Prostate gland (tissue), 2 donors: ENCODE data around the gene PNMA5. TPM values are rescaled to one million over a fixed set of nuclear protein-coding genes. Genes with fewer than 3 reads are reported as not detected.
A peak's percentile ranks its signal among the peaks of the same experiment; 100 is the strongest.

Source experiments
- DNase-seq: peaks from one replicate; pipeline ENCODE4 v3.0.0-alpha.2; 2019; ENCODE audit warnings: low spot score
- H3K27ac ChIP-seq, 2 donors: fragments of 200-600 bp; sonication (generic); 2 replicates each; pipeline ENCODE4 v1.5.1; 2017 to 2019
- H3K27me3 ChIP-seq: fragments of 200-600 bp; sonication (generic); replicated peaks from 2 replicates; pipeline ENCODE4 v1.5.1; 2019; ENCODE audit not compliant: insufficient read depth
- H3K36me3 ChIP-seq, 2 donors: fragments of 200-600 bp; sonication (generic); 1 replicate in 1 of 2; 2 replicates in 1 of 2; pipeline versions ENCODE4 v1.5.1 to v1.8.1; 2017 to 2019
- H3K4me1 ChIP-seq: fragments of 200-600 bp; sonication (generic); replicated peaks from 2 replicates; pipeline ENCODE4 v1.5.1; 2019
- H3K4me3 ChIP-seq, 2 donors: fragments of 200-600 bp; sonication (generic); 2 replicates each; pipeline ENCODE4 v1.5.1; 2017 to 2019
- H3K9me3 ChIP-seq: fragments of 200-600 bp; sonication (generic); 2 replicates; pipeline ENCODE4 v1.5.1; 2017
- CTCF ChIP-seq, 4 experiments: fragments of 200-600 bp in 2 of 4; fragments of 450-650 bp in 2 of 4; sonication (generic) in 2 of 4; IDR thresholded peaks; 1 replicate in 3 of 4; 2 replicates in 1 of 4; pipeline ENCODE4 v1.5.1; 2016 to 2019; ENCODE audit warnings: antibody characterized with exemption in 4 of 4, mild to moderate bottlenecking in 2 of 4, moderate library complexity in 2 of 4
- POLR2A ChIP-seq: fragments of 450-650 bp; IDR thresholded peaks from one replicate; pipeline ENCODE4 v1.6.1; 2016; ENCODE audit warnings: antibody characterized with exemption, mild to moderate bottlenecking
- POLR2AphosphoS5 ChIP-seq: sonication (generic); formaldehyde crosslinking; IDR thresholded peaks from one replicate; pipeline ENCODE4 v1.6.1; 2017; ENCODE audit warnings: antibody characterized with exemption
- WGBS: methylation state at CpG from one replicate; pipeline ENCODE4 v1.1.5; 2018; 5-methylcytosine and 5-hydroxymethylcytosine counted together
- intact Hi-C: fragments of 100-400 bp; cut with DNase I; formaldehyde crosslinking; loops from one replicate; pipeline ENCODE4 v1.14.2; 2022
- total RNA-seq, 2 donors: library from RNA; depleted of rRNA; stranded (reverse); fragments of >200 nt; gene quantifications; one replicate each; pipeline ENCODE4 v1.1.0, GENCODE V29; 2016

PNMA5 gene
- total RNA-seq, 2 donors from 2014 or later: 6.5 TPM; not detected in 1

GRCh38 chrX:152943826-152944225 lies 50.1 kb downstream of the PNMA5 start:
- no peak overlapping the region for H3K4me3 ChIP-seq
- no peaks in the 10 kb centered on the region for H3K36me3 ChIP-seq
- no peak for TF ChIP-seq CTCF (IDR thresholded peaks at IDR 0.05)
- no peak for TF ChIP-seq POLR2AphosphoS5
- no peak for TF ChIP-seq POLR2A
- H3K9me3 ChIP-seq: no peaks in the 10 kb centered on the region
- H3K4me1 ChIP-seq: no peaks in the 10 kb centered on the region
- WGBS: 83% methylated on average over 1 of the region's 1 CpG
- no peak for DNase-seq
- intact Hi-C loops: no loop called here
- no peaks in the 10 kb centered on the region for H3K27me3 ChIP-seq
- no peak overlapping the region for H3K27ac ChIP-seq

DNA sequence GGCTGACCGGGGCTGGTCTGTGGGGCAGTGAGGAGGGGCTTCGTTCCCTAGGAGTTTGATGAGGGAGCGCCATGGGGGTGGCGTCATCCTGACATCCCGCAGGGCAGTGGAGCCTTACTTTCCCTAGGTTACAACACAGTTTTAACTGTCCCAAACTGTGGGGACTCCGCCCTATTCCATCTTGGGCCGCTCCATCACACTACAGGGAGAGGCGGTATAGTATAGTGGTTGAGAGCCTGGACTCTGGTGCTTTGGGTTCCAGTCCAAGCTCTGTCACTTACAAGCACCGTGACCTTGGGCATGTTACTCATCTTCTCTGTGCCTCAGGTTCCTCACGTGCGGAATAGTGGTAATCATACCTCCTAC lies 51.9 kb downstream of the PNMA5 start:
- no peaks in the 10 kb centered on the region for H3K4me1 ChIP-seq
- peak overlapping the region; percentile 71 to 76 for H3K27ac ChIP-seq
- no peaks in the 10 kb centered on the region for H3K9me3 ChIP-seq
- intact Hi-C loops: no loop called here
- DNase-seq: no peak
- TF ChIP-seq CTCF (IDR thresholded peaks at IDR 0.05): no peak
- no peak for TF ChIP-seq POLR2A
- TF ChIP-seq POLR2AphosphoS5: no peak
- WGBS: 17% methylated on average over 6 of the region's 11 CpGs
- no peaks in the 10 kb centered on the region for H3K27me3 ChIP-seq
- H3K36me3 ChIP-seq: no peaks in the 10 kb centered on the region
- H3K4me3 ChIP-seq: peak overlapping the region; percentile 40 to 44

DNA sequence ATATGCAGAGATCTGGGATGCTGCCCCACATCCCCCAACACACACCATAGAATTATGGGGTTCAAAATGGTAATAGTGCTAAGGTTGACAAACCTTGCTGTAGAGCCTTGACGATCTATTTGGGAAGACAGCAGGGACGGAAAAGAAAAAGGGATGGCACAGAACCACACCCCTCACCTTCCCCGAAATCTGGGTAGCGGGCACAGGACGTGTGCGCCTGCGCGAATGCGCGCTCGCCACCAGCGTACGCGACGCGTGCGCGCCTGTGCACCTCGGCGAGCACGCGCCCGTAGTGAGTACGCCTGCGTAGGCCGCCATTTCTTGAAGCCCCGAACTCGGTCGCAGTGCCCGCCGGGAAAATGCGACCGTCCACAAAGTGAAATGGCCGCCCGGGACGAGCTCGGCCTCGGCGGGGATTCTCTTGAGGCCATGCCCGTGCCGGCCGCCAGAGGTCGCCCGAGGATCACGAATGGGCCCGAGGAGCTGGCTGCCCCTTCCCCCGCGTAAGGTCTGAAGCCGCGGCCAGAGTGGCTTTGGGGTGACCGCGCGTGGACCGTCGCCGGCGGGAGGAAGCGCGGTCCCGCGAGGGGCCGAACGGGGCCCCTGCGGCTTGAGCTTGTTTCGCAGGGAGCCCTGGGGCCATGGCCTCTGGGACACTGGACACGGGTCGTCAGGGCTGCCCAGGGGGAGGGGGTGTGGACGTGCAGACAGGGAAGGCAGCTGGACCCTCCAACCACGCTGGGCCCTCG lies 52.4 kb downstream of the PNMA5 start:
- no peaks in the 10 kb centered on the region for H3K36me3 ChIP-seq
- TF ChIP-seq POLR2A (peak; percentile 37), CTCF (IDR thresholded peaks at IDR 0.05) (peak; percentile 39 to 96 (median 89)), POLR2AphosphoS5 (peak; percentile 92)
- intact Hi-C loops: no loop called here
- H3K27ac ChIP-seq: peak overlapping the region; percentile 71 to 76
- no peaks in the 10 kb centered on the region for H3K9me3 ChIP-seq
- no peaks in the 10 kb centered on the region for H3K4me1 ChIP-seq
- peak overlapping the region; percentile 40 to 44 for H3K4me3 ChIP-seq
- no peaks in the 10 kb centered on the region for H3K27me3 ChIP-seq
- DNase-seq: peak; percentile 83
- WGBS: under 1% methylated on average over 54 of the region's 70 CpGs

Other genes starting within 250 kb of the PNMA5 start
- 1 to 10 TPM in 1 of 2 donors, not detected in 1; 7.8 TPM for gene MAGEA2, start 240.3 kb downstream of the PNMA5 start, total RNA-seq
- 1 to 10 TPM in 1 of 2 donors, not detected in 1; 2.6 TPM for gene CSAG3, start 234.9 kb downstream of the PNMA5 start, total RNA-seq
- 1 to 10 TPM in 1 of 2 donors, not detected in 1; 5.3 TPM for gene MAGEA6, start 224.4 kb downstream of the PNMA5 start, total RNA-seq
- 10 to 100 TPM; 33.6 to 39.8 TPM for gene CETN2, start 163.4 kb downstream of the PNMA5 start, total RNA-seq
- 10 to 100 TPM; 11.6 to 13.8 TPM for gene NSDHL, start 163.1 kb downstream of the PNMA5 start, total RNA-seq
- gene ZNF185, start 96.0 kb downstream of the PNMA5 start, total RNA-seq: 10 to 100 TPM; 20.3 to 27.1 TPM
- gene PNMA3, start 62.4 kb upstream of the PNMA5 start, total RNA-seq: 10 to 100 TPM in 1 of 2 donors, under 1 TPM in 1; 0.27 to 14.2 TPM
- 1 to 10 TPM in 1 of 2 donors, under 1 TPM in 1; 0.14 to 5.1 TPM for gene PNMA6A, start 78.3 kb upstream of the PNMA5 start, total RNA-seq
- 1 to 10 TPM in 1 of 2 donors, not detected in 1; 5.4 TPM for gene MAGEA1, start 185.2 kb upstream of the PNMA5 start, total RNA-seq